ENCODE results near the gene DGKH. TPM values are rescaled to one million over a fixed set of nuclear protein-coding genes. Genes with fewer than 3 reads are reported as not detected.

Gene DGKH
- total and polyA plus RNA-seq, 2 of the 13 experiments (the other 11 are each of a cell fraction or from before 2014, with no cell fraction given): 0.01 to 0.13 TPM

GRCh38 chr13:42190529-42190928, 142.1 kb downstream of the DGKH start:
- no peak for FAIRE-seq
- Histone ChIP-seq H3K36me3 (replicated peaks in 1 of 2; ENCODE audit: control insufficient read depth in 1 of 2, insufficient read depth in 2 of 2, low read length in 2 of 2) (no peaks in the 10 kb centered on the region), H3K4me2 (ENCODE audit: low read depth, low read length) (no peak overlapping the region), H3K9ac (ENCODE audit: insufficient read depth, low read depth, low read length) (no peak overlapping the region), H3K79me2 (ENCODE audit: insufficient read depth, low read length) (no peaks in the 10 kb centered on the region), H4K20me1 (ENCODE audit: insufficient read depth, low read length) (no peaks in the 10 kb centered on the region), H3K4me3 (replicated peaks in 1 of 3; ENCODE audit: insufficient read depth in 1 of 3, low read depth in 2 of 3, low read length in 3 of 3) (no peak overlapping the region), H3K27ac (ENCODE audit: extremely low read length, insufficient read depth, low read length) (no peak overlapping the region), H3K4me1 (ENCODE audit: insufficient read depth, low read length) (no peaks in the 10 kb centered on the region), H2AFZ (ENCODE audit: low read length) (no peak overlapping the region), H3K9me3 (ENCODE audit: low read length) (no peaks in the 10 kb centered on the region), H3K27me3 (ENCODE audit: control insufficient read depth in 1 of 2, insufficient read depth in 2 of 2, low read length in 2 of 2) (no peaks in the 10 kb centered on the region)
- no peak for DNase-seq (ENCODE audit: low spot score)
- in situ Hi-C loops (cut with HindIII; ENCODE audit: extremely low pct_ligation_motif_present, low pct_unique_long_range_greater_than_20kb) (no loop called here), intact Hi-C loops (cut with micrococcal nuclease; ENCODE audit: unreplicated experiment) (no loop called here)
- 12% methylated on average over 1 of the region's 1 CpG for WGBS (ENCODE audit: low lambda C conversion rate)
- TF ChIP-seq TBP (CRISPR knock-in tag; IDR thresholded peaks at IDR 0.05) (no peak), ATRX (CRISPR knock-in tag; IDR thresholded peaks at IDR 0.05; ENCODE audit: borderline replicate concordance) (no peak)
- CTCF ChIA-PET (ENCODE audit: low intra/inter-chr PET ratio, low total read pairs): no interaction called here
- no TSS peak for BruUV-seq (replicated peaks)
- POLR2A ChIA-PET: no interaction called here
- ATAC-seq: no peak

- POLR2A ChIA-PET: no interaction called here
- in situ Hi-C loops (cut with HindIII; ENCODE audit: extremely low pct_ligation_motif_present, low pct_unique_long_range_greater_than_20kb): no loop called here
- H3K9ac ChIP-seq (ENCODE audit: insufficient read depth, low read depth, low read length): no peak overlapping the region
- H3K9me3 ChIP-seq (ENCODE audit: low read length): no peaks in the 10 kb centered on the region; the same call in 1 of the 2 replicates
- CTCF ChIA-PET (ENCODE audit: low intra/inter-chr PET ratio, low total read pairs): no interaction called here
- no peak overlapping the region for H2AFZ ChIP-seq (ENCODE audit: low read length)
- WGBS (ENCODE audit: low lambda C conversion rate): 25% methylated on average over 5 of the region's 5 CpGs
- H3K36me3 ChIP-seq (replicated peaks in 1 of 2; ENCODE audit: control insufficient read depth in 1 of 2, insufficient read depth in 2 of 2, low read length in 2 of 2): no peaks in the 10 kb centered on the region
- no peaks in the 10 kb centered on the region for H3K4me1 ChIP-seq (ENCODE audit: insufficient read depth, low read length)
- H3K4me2 ChIP-seq (ENCODE audit: low read depth, low read length): no peak overlapping the region
- no peak for DNase-seq (ENCODE audit: low spot score)
- no peaks in the 10 kb centered on the region for H3K27me3 ChIP-seq (ENCODE audit: control insufficient read depth in 1 of 2, insufficient read depth in 2 of 2, low read length in 2 of 2)
- FAIRE-seq: no peak
- intact Hi-C loops (cut with micrococcal nuclease; ENCODE audit: unreplicated experiment): no loop called here
- no TSS peak for BruUV-seq (replicated peaks)
- TF ChIP-seq PAF1 (CRISPR knock-in tag; IDR thresholded peaks at IDR 0.05): no peak
- TF ChIP-seq IRF9 (CRISPR knock-in tag; IDR thresholded peaks at IDR 0.05; ENCODE audit: borderline replicate concordance): no peak
- no peak for TF ChIP-seq ZNF121 (CRISPR knock-in tag; IDR thresholded peaks at IDR 0.05)
- no peak for TF ChIP-seq MAFF (IDR thresholded peaks at IDR 0.05; ENCODE audit: low read depth, low read length)
- TF ChIP-seq PTBP1 (IDR thresholded peaks at IDR 0.05; ENCODE audit: low read depth, low read length, poor library complexity, severe bottlenecking): no peak
- TF ChIP-seq CHD4 (IDR thresholded peaks at IDR 0.05; ENCODE audit: borderline replicate concordance, low read length): no peak
- no peak for TF ChIP-seq PHF5A (CRISPR knock-in tag; IDR thresholded peaks at IDR 0.05; ENCODE audit: low read depth, unreplicated experiment)
- TF ChIP-seq ZNF431 (CRISPR knock-in tag; IDR thresholded peaks at IDR 0.05; ENCODE audit: borderline replicate concordance, low read depth): peak; percentile 53; the same call in 1 of the 2 replicates
- no peak for ATAC-seq
- no peak overlapping the region for H3K27ac ChIP-seq (ENCODE audit: extremely low read length, insufficient read depth, low read length)
- no peak overlapping the region for H3K4me3 ChIP-seq (replicated peaks in 1 of 3; ENCODE audit: insufficient read depth in 1 of 3, low read depth in 2 of 3, low read length in 3 of 3)
- H4K20me1 ChIP-seq (ENCODE audit: insufficient read depth, low read length): no peaks in the 10 kb centered on the region
- H3K79me2 ChIP-seq (ENCODE audit: insufficient read depth, low read length): no peaks in the 10 kb centered on the region
Observed at GRCh38 chr13:42211704-42212464, 163.4 kb downstream of the DGKH start.
